Fibroblast of the conjunctiva (primary cell): ENCODE data around the gene AXL.

ENCODE experiments used
- DNase-seq: peaks from one replicate; pipeline ENCODE4 v3.0.0-alpha.2; 2010; ENCODE audit warnings: low read depth

The AXL gene

DNA sequence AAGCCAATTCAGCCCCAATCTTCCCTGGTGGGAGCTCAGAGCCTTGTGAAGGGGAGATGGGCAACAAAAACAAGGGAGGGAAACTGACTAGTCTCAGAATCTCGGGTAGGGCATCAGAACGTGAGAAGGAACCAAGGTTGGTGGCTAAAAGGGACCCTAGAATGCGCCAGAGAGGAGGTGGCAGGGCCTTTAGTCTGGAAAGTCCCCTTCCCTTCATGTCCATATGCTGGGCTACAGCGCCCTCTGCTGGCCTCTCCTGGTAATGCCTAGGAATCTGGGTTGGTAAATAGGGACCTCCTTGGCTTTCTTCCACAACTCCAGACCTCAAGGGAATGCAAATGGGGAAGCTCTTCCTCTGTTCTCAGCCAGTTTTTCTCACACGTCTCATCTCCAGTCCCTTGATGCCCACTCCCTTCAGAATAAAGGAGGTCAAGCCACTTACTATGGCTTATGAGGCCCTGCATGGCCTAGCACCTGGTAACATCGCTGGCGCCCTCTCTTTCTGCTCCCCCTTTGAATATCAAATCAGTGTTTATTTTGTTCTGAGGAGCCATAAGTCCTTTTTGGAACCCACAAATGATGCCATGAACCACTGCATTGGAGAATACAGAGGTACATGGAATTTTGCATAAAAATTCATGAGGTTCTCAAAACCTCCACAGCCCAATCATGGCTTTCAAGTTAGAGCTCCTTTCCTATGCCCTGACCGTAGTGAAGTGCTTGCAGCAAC lies 89.6 kb downstream of the AXL start:
- peak; percentile 79 for DNase-seq

- no peak for DNase-seq
These were observed 90.4 kb downstream of the AXL start for GRCh38 chr19:41309180-41310032.

GRCh38 chr19:41310033-41310831 lies 91.2 kb downstream of the AXL start, which contains the start of gene CCDC97:
Gene CCDC97, plus strand, starts transcription at chr19:41310172. Its CDS starts 139 bp downstream, at chr19:41310311.
- peak; percentile 76 for DNase-seq

- DNase-seq, result no peak
These were observed 92.0 kb downstream of the AXL start for GRCh38 chr19:41311072-41311471.
